ENCODE data around the gene PNO1.

PNO1 gene

DNA sequence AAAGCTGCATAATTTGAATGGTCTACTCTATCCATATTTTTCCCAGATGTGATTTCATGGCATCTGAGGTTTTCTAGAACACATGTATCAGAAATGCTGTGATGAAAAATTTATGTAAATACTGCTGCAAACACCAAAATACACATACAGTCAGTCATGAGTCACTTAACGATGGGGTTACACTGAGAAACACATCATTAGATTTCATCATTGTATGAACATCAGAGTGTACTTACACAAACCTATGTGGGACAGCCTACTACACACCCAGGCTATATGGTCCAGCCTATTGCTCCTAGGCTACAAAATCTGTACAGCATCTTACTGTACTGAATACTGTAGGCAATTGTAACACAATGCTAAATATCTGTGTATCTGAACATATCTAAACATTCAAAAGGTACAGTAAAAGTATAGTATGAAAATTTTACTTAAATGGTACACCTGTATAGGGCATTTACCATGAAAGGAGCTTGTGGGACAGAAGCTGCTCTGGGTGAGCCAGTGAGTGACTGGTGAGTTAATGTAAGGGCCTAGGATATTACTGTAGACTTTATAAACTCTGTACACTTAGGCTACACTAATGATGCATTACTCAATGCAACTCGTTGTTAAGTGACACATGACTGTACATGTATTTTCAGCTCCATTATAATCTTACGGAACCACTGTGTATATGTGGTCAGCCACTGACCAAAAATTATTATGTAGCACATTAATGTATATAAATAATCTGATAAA is 33.5 kb downstream of the PNO1 start:
- TF ChIP-seq EZH2phosphoT487 (IDR thresholded peaks at IDR 0.05; ENCODE audit: borderline replicate concordance): no peak
- TF ChIP-seq, protein P1, sequence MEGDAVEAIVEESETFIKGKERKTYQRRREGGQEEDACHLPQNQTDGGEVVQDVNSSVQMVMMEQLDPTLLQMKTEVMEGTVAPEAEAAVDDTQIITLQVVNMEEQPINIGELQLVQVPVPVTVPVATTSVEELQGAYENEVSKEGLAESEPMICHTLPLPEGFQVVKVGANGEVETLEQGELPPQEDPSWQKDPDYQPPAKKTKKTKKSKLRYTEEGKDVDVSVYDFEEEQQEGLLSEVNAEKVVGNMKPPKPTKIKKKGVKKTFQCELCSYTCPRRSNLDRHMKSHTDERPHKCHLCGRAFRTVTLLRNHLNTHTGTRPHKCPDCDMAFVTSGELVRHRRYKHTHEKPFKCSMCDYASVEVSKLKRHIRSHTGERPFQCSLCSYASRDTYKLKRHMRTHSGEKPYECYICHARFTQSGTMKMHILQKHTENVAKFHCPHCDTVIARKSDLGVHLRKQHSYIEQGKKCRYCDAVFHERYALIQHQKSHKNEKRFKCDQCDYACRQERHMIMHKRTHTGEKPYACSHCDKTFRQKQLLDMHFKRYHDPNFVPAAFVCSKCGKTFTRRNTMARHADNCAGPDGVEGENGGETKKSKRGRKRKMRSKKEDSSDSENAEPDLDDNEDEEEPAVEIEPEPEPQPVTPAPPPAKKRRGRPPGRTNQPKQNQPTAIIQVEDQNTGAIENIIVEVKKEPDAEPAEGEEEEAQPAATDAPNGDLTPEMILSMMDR (conservative IDR thresholded peaks at IDR 0.05; ENCODE audit: low read length): no peak
- Histone ChIP-seq H3K4me3 (ENCODE audit: low read length, poor library complexity, severe bottlenecking) (no peak overlapping the region), H3K4me2 (ENCODE audit: low read depth, low read length, poor library complexity, severe bottlenecking) (no peak overlapping the region), H3K79me2 (ENCODE audit: insufficient read depth, low read length) (peaks cover 97% of the 10 kb centered on the region), H3K9me3 (ENCODE audit: insufficient read depth, low read depth, low read length) (no peaks in the 10 kb centered on the region), H3K9ac (ENCODE audit: low read depth, low read length, poor library complexity, severe bottlenecking) (no peak overlapping the region), H2AFZ (ENCODE audit: low read length) (no peak overlapping the region), H3K4me1 (ENCODE audit: insufficient read depth, low read length, poor library complexity, severe bottlenecking) (no peaks in the 10 kb centered on the region), H3K27me3 (ENCODE audit: insufficient read depth, low read length, poor library complexity, severe bottlenecking) (no peaks in the 10 kb centered on the region), H3K9me2 (replicated peaks; ENCODE audit: low read depth, low read length) (no peaks in the 10 kb centered on the region), H4K20me1 (ENCODE audit: insufficient read depth, low read length, poor library complexity, severe bottlenecking) (peaks cover 59% of the 10 kb centered on the region), H3K36me3 (ENCODE audit: insufficient read depth, low read length) (peaks cover 13% of the 10 kb centered on the region; the same call in 1 of the 2 replicates), H3F3A (ENCODE audit: low read depth) (no peaks in the 10 kb centered on the region)

GRCh38 chr2:68193144-68193543 is 35.5 kb downstream of the PNO1 start:
- no peak overlapping the region for H3K4me2 ChIP-seq (ENCODE audit: low read depth, low read length, poor library complexity, severe bottlenecking)

DNA sequence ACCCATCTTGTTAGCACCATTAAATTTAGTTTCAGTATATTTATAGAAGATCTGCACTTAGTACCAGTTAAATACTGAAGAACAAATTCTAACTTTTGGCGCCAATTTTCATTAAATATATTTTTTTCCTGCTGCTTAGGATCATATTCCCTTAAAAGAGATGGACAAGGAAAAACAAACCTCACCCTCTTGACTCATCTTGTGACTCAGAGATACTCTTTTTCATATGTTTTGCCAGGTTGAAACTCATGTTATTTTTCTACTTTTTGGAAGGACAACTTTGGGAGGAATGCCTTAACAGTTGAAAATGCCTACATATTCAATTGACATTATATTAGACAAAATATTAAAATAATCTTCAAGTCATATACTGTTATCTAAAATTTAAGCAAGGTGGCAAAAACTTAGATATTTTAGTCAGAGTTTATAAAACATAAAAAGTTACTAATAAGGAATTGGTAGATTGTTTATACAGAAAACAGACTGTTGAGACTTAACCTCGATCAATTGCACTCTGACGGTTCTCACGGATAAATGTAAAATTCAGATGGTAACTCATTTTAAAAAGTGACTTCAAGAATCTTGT is 36.2 kb downstream of the PNO1 start:
- 0 out of 2 replicates have a peak, but pooled peaks cover 3% of the 10 kb centered on the region for H3F3A ChIP-seq (ENCODE audit: low read depth)
- no peaks in the 10 kb centered on the region; the same call in 1 of the 2 replicates for H3K36me3 ChIP-seq (ENCODE audit: insufficient read depth, low read length)
- no peak overlapping the region for H3K4me3 ChIP-seq (ENCODE audit: low read length, poor library complexity, severe bottlenecking)
- no peak for TF ChIP-seq EZH2phosphoT487 (IDR thresholded peaks at IDR 0.05; ENCODE audit: borderline replicate concordance)
- TF ChIP-seq, protein P1 (conservative IDR thresholded peaks at IDR 0.05; ENCODE audit: low read length): no peak
- peaks cover 73% of the 10 kb centered on the region for H4K20me1 ChIP-seq (ENCODE audit: insufficient read depth, low read length, poor library complexity, severe bottlenecking)
- H3K9ac ChIP-seq (ENCODE audit: low read depth, low read length, poor library complexity, severe bottlenecking): no peak overlapping the region
- no peaks in the 10 kb centered on the region for H3K9me3 ChIP-seq (ENCODE audit: insufficient read depth, low read depth, low read length)
- no peak overlapping the region for H3K4me2 ChIP-seq (ENCODE audit: low read depth, low read length, poor library complexity, severe bottlenecking)
- no peak overlapping the region for H2AFZ ChIP-seq (ENCODE audit: low read length)
- peaks cover 93% of the 10 kb centered on the region for H3K79me2 ChIP-seq (ENCODE audit: insufficient read depth, low read length)
- H3K27me3 ChIP-seq (ENCODE audit: insufficient read depth, low read length, poor library complexity, severe bottlenecking): no peaks in the 10 kb centered on the region
- no peaks in the 10 kb centered on the region for H3K4me1 ChIP-seq (ENCODE audit: insufficient read depth, low read length, poor library complexity, severe bottlenecking)
- H3K9me2 ChIP-seq (replicated peaks; ENCODE audit: low read depth, low read length): no peaks in the 10 kb centered on the region

More at GRCh38 chr2:68193144-68193543, 35.5 kb downstream of the PNO1 start:
- H3K27me3 ChIP-seq (ENCODE audit: insufficient read depth, low read length, poor library complexity, severe bottlenecking): no peaks in the 10 kb centered on the region
- H3K9ac ChIP-seq (ENCODE audit: low read depth, low read length, poor library complexity, severe bottlenecking): no peak overlapping the region
- H3K9me3 ChIP-seq (ENCODE audit: insufficient read depth, low read depth, low read length): no peaks in the 10 kb centered on the region
- H3K79me2 ChIP-seq (ENCODE audit: insufficient read depth, low read length): peaks cover 96% of the 10 kb centered on the region
- no peak overlapping the region for H3K4me3 ChIP-seq (ENCODE audit: low read length, poor library complexity, severe bottlenecking)
- no peaks in the 10 kb centered on the region for H3K9me2 ChIP-seq (replicated peaks; ENCODE audit: low read depth, low read length)
- H4K20me1 ChIP-seq (ENCODE audit: insufficient read depth, low read length, poor library complexity, severe bottlenecking): peaks cover 67% of the 10 kb centered on the region
- no peaks in the 10 kb centered on the region for H3K4me1 ChIP-seq (ENCODE audit: insufficient read depth, low read length, poor library complexity, severe bottlenecking)
- no peaks in the 10 kb centered on the region for H3F3A ChIP-seq (ENCODE audit: low read depth)
- TF ChIP-seq, protein P1 (conservative IDR thresholded peaks at IDR 0.05; ENCODE audit: low read length): no peak
- TF ChIP-seq EZH2phosphoT487 (IDR thresholded peaks at IDR 0.05; ENCODE audit: borderline replicate concordance): no peak
- no peaks in the 10 kb centered on the region; the same call in 1 of the 2 replicates for H3K36me3 ChIP-seq (ENCODE audit: insufficient read depth, low read length)
- H2AFZ ChIP-seq (ENCODE audit: low read length): no peak overlapping the region

Measured in Loucy (cell line).